T-helper 2 cell treated with Interferon-gamma antibody and Interleukin-4, amounts not matched to agents 5 μg/mL and 100 μg/mL, for 36 hours (primary cell): ENCODE data around the gene BSG.

Source experiments
- DNase-seq: peaks from one replicate; pipeline ENCODE4 v3.0.0; 2021; ENCODE audit warnings: low spot score
- H3K27ac Mint-ChIP-seq: one replicate; pipeline ENCODE4 v1.8.0; 2021; ENCODE audit warnings: mild to moderate bottlenecking, mixed read lengths
- H3K27me3 Mint-ChIP-seq: one replicate; pipeline ENCODE4 v1.8.0; 2021; ENCODE audit warnings: low read depth, mixed read lengths
- H3K36me3 Mint-ChIP-seq: one replicate; pipeline ENCODE4 v1.8.0; 2021; ENCODE audit warnings: low read depth, mixed read lengths
- H3K4me1 Mint-ChIP-seq: one replicate; pipeline ENCODE4 v1.8.0; 2021; ENCODE audit warnings: low read depth, mixed read lengths
- H3K4me3 Mint-ChIP-seq: one replicate; pipeline ENCODE4 v1.8.0; 2022; ENCODE audit warnings: mild to moderate bottlenecking, moderate library complexity, mixed read lengths
- H3K9me3 Mint-ChIP-seq: one replicate; pipeline ENCODE4 v1.8.0; 2021; ENCODE audit warnings: mixed read lengths

Gene BSG

GRCh38 chr19:608155-609003, 36.0 kb downstream of the BSG start:
- Mint-ChIP-seq H3K9me3 (no peaks in the 10 kb centered on the region), H3K27ac (no peak overlapping the region), H3K27me3 (no peaks in the 10 kb centered on the region), H3K4me3 (no peak overlapping the region), H3K4me1 (peaks cover 3% of the 10 kb centered on the region), H3K36me3 (no peaks in the 10 kb centered on the region)
- DNase-seq: no peak

- DNase-seq: no peak
- no peaks in the 10 kb centered on the region for H3K9me3 Mint-ChIP-seq
- H3K27me3 Mint-ChIP-seq: no peaks in the 10 kb centered on the region
- H3K4me1 Mint-ChIP-seq: peaks cover 3% of the 10 kb centered on the region
- H3K36me3 Mint-ChIP-seq: no peaks in the 10 kb centered on the region
- no peak overlapping the region for H3K4me3 Mint-ChIP-seq
- no peak overlapping the region for H3K27ac Mint-ChIP-seq
Measured at GRCh38 chr19:609004-609346, 36.6 kb downstream of the BSG start.

- Mint-ChIP-seq H3K36me3 (peaks cover 2% of the 10 kb centered on the region), H3K4me1 (peaks cover 3% of the 10 kb centered on the region), H3K4me3 (peak overlapping the region; percentile 88), H3K9me3 (no peaks in the 10 kb centered on the region), H3K27me3 (no peaks in the 10 kb centered on the region), H3K27ac (peak overlapping the region; percentile 96)
- no peak for DNase-seq
Measured at GRCh38 chr19:610071-610800, 37.8 kb downstream of the BSG start.

GRCh38 chr19:610801-611480, 38.5 kb downstream of the BSG start:
- peak overlapping the region; percentile 88 for H3K4me3 Mint-ChIP-seq
- peak overlapping the region; percentile 96 for H3K27ac Mint-ChIP-seq
- H3K9me3 Mint-ChIP-seq: no peaks in the 10 kb centered on the region
- no peaks in the 10 kb centered on the region for H3K27me3 Mint-ChIP-seq
- peaks cover 3% of the 10 kb centered on the region for H3K4me1 Mint-ChIP-seq
- H3K36me3 Mint-ChIP-seq: peaks cover 6% of the 10 kb centered on the region
- DNase-seq: peak; percentile 59

GRCh38 chr19:611481-611868, 39.1 kb downstream of the BSG start:
- Mint-ChIP-seq H3K4me3 (peak overlapping the region; percentile 88), H3K36me3 (peaks cover 6% of the 10 kb centered on the region), H3K9me3 (no peaks in the 10 kb centered on the region)

GRCh38 chr19:612941-613340, 40.5 kb downstream of the BSG start:
- no peak for DNase-seq
- H3K27me3 Mint-ChIP-seq: no peaks in the 10 kb centered on the region
- H3K4me3 Mint-ChIP-seq: no peak overlapping the region
- H3K36me3 Mint-ChIP-seq: peaks cover 6% of the 10 kb centered on the region
- no peaks in the 10 kb centered on the region for H3K9me3 Mint-ChIP-seq
- H3K4me1 Mint-ChIP-seq: peaks cover 3% of the 10 kb centered on the region
- no peak overlapping the region for H3K27ac Mint-ChIP-seq

More at GRCh38 chr19:611481-611868, 39.1 kb downstream of the BSG start:
- H3K27ac Mint-ChIP-seq: peak overlapping the region; percentile 71
- H3K4me1 Mint-ChIP-seq: peaks cover 3% of the 10 kb centered on the region
- no peaks in the 10 kb centered on the region for H3K27me3 Mint-ChIP-seq
- peak; percentile 76 for DNase-seq

GRCh38 chr19:613732-614567, 41.6 kb downstream of the BSG start:
- Mint-ChIP-seq H3K27me3 (no peaks in the 10 kb centered on the region), H3K27ac (no peak overlapping the region), H3K4me3 (no peak overlapping the region), H3K36me3 (peaks cover 10% of the 10 kb centered on the region), H3K4me1 (peaks cover 3% of the 10 kb centered on the region), H3K9me3 (no peaks in the 10 kb centered on the region)
- DNase-seq: no peak

GRCh38 chr19:615619-616018, 43.2 kb downstream of the BSG start:
- no peak overlapping the region for H3K4me3 Mint-ChIP-seq
- no peak overlapping the region for H3K27ac Mint-ChIP-seq
- H3K9me3 Mint-ChIP-seq: no peaks in the 10 kb centered on the region
- H3K27me3 Mint-ChIP-seq: no peaks in the 10 kb centered on the region
- H3K4me1 Mint-ChIP-seq: peaks cover 2% of the 10 kb centered on the region
- DNase-seq: no peak
- peaks cover 16% of the 10 kb centered on the region for H3K36me3 Mint-ChIP-seq

- H3K4me1 Mint-ChIP-seq: no peaks in the 10 kb centered on the region
- H3K9me3 Mint-ChIP-seq: no peaks in the 10 kb centered on the region
- peaks cover 16% of the 10 kb centered on the region for H3K36me3 Mint-ChIP-seq
- H3K27me3 Mint-ChIP-seq: no peaks in the 10 kb centered on the region
- no peak overlapping the region for H3K4me3 Mint-ChIP-seq
- no peak for DNase-seq
- H3K27ac Mint-ChIP-seq: no peak overlapping the region
Measured at GRCh38 chr19:616062-616700, 43.8 kb downstream of the BSG start.

GRCh38 chr19:616747-617526, 44.5 kb downstream of the BSG start:
- no peak for DNase-seq
- H3K27ac Mint-ChIP-seq: no peak overlapping the region
- no peak overlapping the region for H3K4me3 Mint-ChIP-seq
- H3K9me3 Mint-ChIP-seq: no peaks in the 10 kb centered on the region
- no peaks in the 10 kb centered on the region for H3K4me1 Mint-ChIP-seq
- peaks cover 16% of the 10 kb centered on the region for H3K36me3 Mint-ChIP-seq
- no peaks in the 10 kb centered on the region for H3K27me3 Mint-ChIP-seq

- DNase-seq: no peak
- H3K27ac Mint-ChIP-seq: no peak overlapping the region
- no peak overlapping the region for H3K4me3 Mint-ChIP-seq
- H3K9me3 Mint-ChIP-seq: no peaks in the 10 kb centered on the region
- H3K36me3 Mint-ChIP-seq: peaks cover 16% of the 10 kb centered on the region
- no peaks in the 10 kb centered on the region for H3K27me3 Mint-ChIP-seq
- no peaks in the 10 kb centered on the region for H3K4me1 Mint-ChIP-seq
Measured at GRCh38 chr19:617551-618246, 45.3 kb downstream of the BSG start.

GRCh38 chr19:618247-618619, 45.8 kb downstream of the BSG start:
- no peaks in the 10 kb centered on the region for H3K4me1 Mint-ChIP-seq
- peaks cover 16% of the 10 kb centered on the region for H3K36me3 Mint-ChIP-seq
- DNase-seq: no peak
- no peaks in the 10 kb centered on the region for H3K27me3 Mint-ChIP-seq
- H3K9me3 Mint-ChIP-seq: no peaks in the 10 kb centered on the region
- no peak overlapping the region for H3K4me3 Mint-ChIP-seq
- no peak overlapping the region for H3K27ac Mint-ChIP-seq
